H9 (cell line): ENCODE results near the gene C1QTNF6. TPM values are rescaled to one million over a fixed set of nuclear protein-coding genes. Genes with fewer than 3 reads are reported as not detected.

Experiments
- DNase-seq: peaks from one replicate; pipeline ENCODE4 v3.0.0-alpha.2; 2017
- H2AFZ ChIP-seq: one replicate; pipeline ENCODE4 v1.6.1; 2013; ENCODE audit warnings: mild to moderate bottlenecking, low read length, control low read depth, moderate library complexity
- H2AK5ac ChIP-seq: 2 replicates; pipeline ENCODE4 v1.6.1; 2013; ENCODE audit warnings: low read length, control low read depth, mixed read lengths; ENCODE audit not compliant: insufficient read length
- H2BK120ac ChIP-seq: one replicate; pipeline ENCODE4 v1.6.1; 2013; ENCODE audit warnings: low read depth, mild to moderate bottlenecking, low read length, control low read depth, inconsistent platforms; ENCODE audit not compliant: poor library complexity, severe bottlenecking
- H2BK12ac ChIP-seq: 2 replicates; pipeline ENCODE4 v1.6.1; 2013; ENCODE audit warnings: low read length, control low read depth, mixed read lengths, low read depth; ENCODE audit not compliant: insufficient read length
- H2BK15ac ChIP-seq: 2 replicates; pipeline ENCODE4 v1.6.1; 2013; ENCODE audit warnings: low read depth, low read length, control low read depth
- H2BK20ac ChIP-seq: one replicate; pipeline ENCODE4 v1.6.1; 2013; ENCODE audit warnings: low read depth, mild to moderate bottlenecking, low read length, control low read depth, inconsistent platforms; ENCODE audit not compliant: poor library complexity, severe bottlenecking
- H2BK5ac ChIP-seq: 2 replicates; pipeline ENCODE4 v1.6.1; 2013; ENCODE audit warnings: low read length, control low read depth, mixed read lengths; ENCODE audit not compliant: insufficient read length
- H3K14ac ChIP-seq: 2 replicates; pipeline ENCODE4 v1.6.1; 2013; ENCODE audit warnings: low read length, control low read depth; ENCODE audit not compliant: insufficient read depth
- H3K18ac ChIP-seq: 2 replicates; pipeline ENCODE4 v1.6.1; 2013; ENCODE audit warnings: low read depth, mild to moderate bottlenecking, mixed read lengths, low read length, control low read depth; ENCODE audit not compliant: insufficient read length
- H3K23ac ChIP-seq: 2 replicates; pipeline ENCODE4 v1.6.1; 2013; ENCODE audit warnings: low read length, control low read depth, mixed read lengths, low read depth; ENCODE audit not compliant: insufficient read length
- H3K23me2 ChIP-seq: 2 replicates; pipeline ENCODE4 v1.6.1; 2013; ENCODE audit warnings: low read depth, mild to moderate bottlenecking, mixed read lengths, low read length, control low read depth; ENCODE audit not compliant: insufficient read length, poor library complexity, severe bottlenecking
- H3K27ac ChIP-seq: 2 replicates; pipeline ENCODE4 v1.5.1; 2013; ENCODE audit warnings: low read length, control low read depth, mixed read lengths, low read depth; ENCODE audit not compliant: insufficient read length
- H3K27me3 ChIP-seq: 2 replicates; pipeline ENCODE4 v1.6.1; 2013; ENCODE audit warnings: low read length, control low read depth, inconsistent platforms; ENCODE audit not compliant: insufficient read depth
- H3K4ac ChIP-seq: 2 replicates; pipeline ENCODE4 v1.6.1; 2013; ENCODE audit warnings: low read depth, mild to moderate bottlenecking, control low read depth, inconsistent platforms, low read length, moderate library complexity
- H3K4me1 ChIP-seq: 2 replicates; pipeline ENCODE4 v1.6.1; 2013; ENCODE audit warnings: low read length, control low read depth, inconsistent platforms; ENCODE audit not compliant: insufficient read depth
- H3K4me2 ChIP-seq: 2 replicates; pipeline ENCODE4 v1.6.1; 2013; ENCODE audit warnings: low read length, control low read depth, mixed read lengths; ENCODE audit not compliant: insufficient read length, insufficient read depth
- H3K56ac ChIP-seq: 2 replicates; pipeline ENCODE4 v1.6.1; 2013; ENCODE audit warnings: low read depth, mild to moderate bottlenecking, mixed read lengths, low read length, control low read depth; ENCODE audit not compliant: insufficient read length
- H3K79me1 ChIP-seq: 2 replicates; pipeline ENCODE4 v1.6.1; 2013; ENCODE audit warnings: low read depth, mild to moderate bottlenecking, moderate library complexity, low read length, control low read depth, inconsistent platforms; ENCODE audit not compliant: insufficient read depth, poor library complexity, severe bottlenecking
- H3K79me2 ChIP-seq: 2 replicates; pipeline ENCODE4 v1.6.1; 2013; ENCODE audit warnings: low read length, control low read depth, inconsistent platforms; ENCODE audit not compliant: insufficient read depth
- H3K9ac ChIP-seq: 2 replicates; pipeline ENCODE4 v1.6.1; 2013; ENCODE audit warnings: low read length, control low read depth, mixed read lengths; ENCODE audit not compliant: insufficient read length; ENCODE audit errors: extremely low read depth
- H3K9me3 ChIP-seq: one replicate; pipeline ENCODE4 v1.6.1; 2013; ENCODE audit warnings: low read depth, low read length, inconsistent platforms; ENCODE audit not compliant: control insufficient read depth
- H3T11ph ChIP-seq: one replicate; pipeline ENCODE4 v1.6.1; 2013; ENCODE audit warnings: mild to moderate bottlenecking, low read length, control low read depth, inconsistent platforms
- H4K20me1 ChIP-seq: one replicate; pipeline ENCODE4 v1.6.1; 2013; ENCODE audit not compliant: control insufficient read depth, insufficient read length, insufficient read depth
- H4K5ac ChIP-seq: 2 replicates; pipeline ENCODE4 v1.6.1; 2013; ENCODE audit warnings: low read depth, mild to moderate bottlenecking, mixed read lengths, low read length, control low read depth; ENCODE audit not compliant: insufficient read length
- H4K8ac ChIP-seq: replicated peaks from 2 replicates; pipeline ENCODE4 v1.6.1; 2013; ENCODE audit warnings: low read length, control low read depth, mixed read lengths, low read depth; ENCODE audit not compliant: insufficient read length
- H4K91ac ChIP-seq: 2 replicates; pipeline ENCODE4 v1.6.1; 2013; ENCODE audit warnings: low read depth, mild to moderate bottlenecking, moderate library complexity, mixed read lengths, low read length, control low read depth; ENCODE audit not compliant: insufficient read length
- H3K27ac Mint-ChIP-seq, 3 experiments: 2 replicates in 2 of 3; 3 replicates in 1 of 3; pipeline ENCODE4 v1.8.0; 2020 to 2021; ENCODE audit warnings: mixed read lengths in 3 of 3, mild to moderate bottlenecking in 1 of 3, moderate library complexity in 1 of 3
- H3K27me3 Mint-ChIP-seq: 2 replicates; pipeline ENCODE4 v1.8.0; 2021; ENCODE audit warnings: low read depth, mild to moderate bottlenecking, moderate library complexity, mixed read lengths
- H3K36me3 Mint-ChIP-seq, 3 experiments: 2 replicates in 2 of 3; 3 replicates in 1 of 3; pipeline ENCODE4 v1.8.0; 2020 to 2021; ENCODE audit warnings: low read depth in 3 of 3, mixed read lengths in 3 of 3; ENCODE audit not compliant: insufficient read depth in 1 of 3
- H3K4me1 Mint-ChIP-seq, 2 experiments: 2 replicates each; pipeline ENCODE4 v1.8.0; 2020; ENCODE audit warnings: mixed read lengths in 2 of 2
- H3K4me3 Mint-ChIP-seq, 2 experiments: 2 replicates in 1 of 2; 3 replicates in 1 of 2; pipeline ENCODE4 v1.8.0; 2020 to 2021; ENCODE audit warnings: mild to moderate bottlenecking in 2 of 2, mixed read lengths in 2 of 2, moderate library complexity in 1 of 2
- H3K9me3 Mint-ChIP-seq, 2 experiments: 2 replicates in 1 of 2; 3 replicates in 1 of 2; pipeline ENCODE4 v1.8.0; 2020; ENCODE audit warnings: mild to moderate bottlenecking in 2 of 2, mixed read lengths in 2 of 2, moderate library complexity in 1 of 2
- CTCF ChIP-seq: fragments of 200-600 bp; sonication (generic); conservative IDR thresholded peaks from 3 replicates; pipeline ENCODE4 v1.8.0; 2021; ENCODE audit warnings: antibody characterized with exemption, mild to moderate bottlenecking
- WGBS: extraction: QIAGEN DNeasy Blood & Tissue Kit; methylation state at CpG from one replicate; pipeline ENCODE4 v1.1.7; 2013; ENCODE audit warnings: missing lambda C conversion rate, low lambda C conversion rate, mixed read lengths; ENCODE audit not compliant: insufficient read length; ENCODE audit errors: extremely low coverage; 5-methylcytosine and 5-hydroxymethylcytosine counted together
- total RNA-seq: library from RNA; stranded (reverse); gene quantifications from 2 replicates; pipeline ENCODE4 v1.2.1, GENCODE V29; 2021

The C1QTNF6 gene
- total RNA-seq, 1 experiment from 2014 or later: 5.0 TPM

GRCh38 chr22:37139762-37140161, 48.3 kb downstream of the C1QTNF6 start:
- TF ChIP-seq CTCF: peak; percentile 25; the same call in 2 of the 3 replicates
- WGBS: no CpG with 5 or more reads among the region's 7 CpGs
- H3K9ac ChIP-seq: no peak overlapping the region

More at GRCh38 chr22:37139762-37140161, 48.3 kb downstream of the C1QTNF6 start:
- peaks cover 16% of the 10 kb centered on the region for H3K27me3 Mint-ChIP-seq
- no peaks in the 10 kb centered on the region for H3K23me2 ChIP-seq
- H4K91ac ChIP-seq: no peak overlapping the region
- DNase-seq: no peak
- H3K56ac ChIP-seq: no peak overlapping the region
- no peak overlapping the region for H4K5ac ChIP-seq
- no peak overlapping the region for H3K27ac ChIP-seq
- no peak overlapping the region for H3K14ac ChIP-seq
- H2BK12ac ChIP-seq: no peak overlapping the region
- H3K79me1 ChIP-seq: no peaks in the 10 kb centered on the region
- no peaks in the 10 kb centered on the region; a peak in 1 of 7 replicates for H3K36me3 Mint-ChIP-seq
- no peak overlapping the region for H3K4me2 ChIP-seq
- H2AFZ ChIP-seq: no peak overlapping the region
- H3T11ph ChIP-seq: no peak overlapping the region
- H4K8ac ChIP-seq: no peak overlapping the region
- H4K20me1 ChIP-seq: no peaks in the 10 kb centered on the region
- no peak overlapping the region for H3K23ac ChIP-seq
- H2BK15ac ChIP-seq: no peak overlapping the region
- H3K4me3 Mint-ChIP-seq: no peak overlapping the region
- H3K27me3 ChIP-seq: no peaks in the 10 kb centered on the region
- H3K27ac Mint-ChIP-seq: no peak overlapping the region
- no peak overlapping the region for H3K18ac ChIP-seq
- no peak overlapping the region for H2BK5ac ChIP-seq
- peaks cover 0 to 5% of the 10 kb centered on the region in 2 experiments; a peak in 2 of 4 replicates for H3K4me1 Mint-ChIP-seq
- no peak overlapping the region for H2BK20ac ChIP-seq
- no peaks in the 10 kb centered on the region for H3K4me1 ChIP-seq
- no peaks in the 10 kb centered on the region for H3K9me3 ChIP-seq
- no peak overlapping the region for H2AK5ac ChIP-seq
- no peaks in the 10 kb centered on the region for H3K9me3 Mint-ChIP-seq
- no peak overlapping the region for H3K4ac ChIP-seq
- no peak overlapping the region for H2BK120ac ChIP-seq
- no peaks in the 10 kb centered on the region for H3K79me2 ChIP-seq
